ENCODE results near the gene CHAT. TPM values are rescaled to one million over a fixed set of nuclear protein-coding genes. Genes with fewer than 3 reads are reported as not detected.
A peak's percentile ranks its signal among the peaks of the same experiment; 100 is the strongest.

Gene CHAT
- not detected for polyA plus RNA-seq (2012; ENCODE audit: missing spikeins)

GRCh38 chr10:49613882-49614241, at the start of gene CHAT:
TSS of gene CHAT (plus strand) at chr10:49614037. CDS start at chr10:49614190, 153 bp downstream.
- TF ChIP-seq TAF1 (IDR thresholded peaks at IDR 0.05; ENCODE audit: borderline replicate concordance, low read depth, low read length) (no peak), POLR2AphosphoS5 (IDR thresholded peaks at IDR 0.05; ENCODE audit: low read depth, low read length) (no peak), POLR2A (IDR thresholded peaks at IDR 0.05; ENCODE audit: low read depth, low read length) (no peak)
- DNase-seq (ENCODE audit: insufficient read length), result no peak
- no peak for FAIRE-seq

- DNase-seq (ENCODE audit: insufficient read length) (no peak), FAIRE-seq (no peak)
- TF ChIP-seq TAF1 (IDR thresholded peaks at IDR 0.05; ENCODE audit: borderline replicate concordance, low read depth, low read length) (no peak), POLR2A (IDR thresholded peaks at IDR 0.05; ENCODE audit: low read depth, low read length) (no peak), POLR2AphosphoS5 (IDR thresholded peaks at IDR 0.05; ENCODE audit: low read depth, low read length) (no peak)
Measured at GRCh38 chr10:49564461-49565009, 49.3 kb upstream of the CHAT start.

- FAIRE-seq, result no peak
- no peak for DNase-seq (ENCODE audit: insufficient read length)
- TF ChIP-seq POLR2A (IDR thresholded peaks at IDR 0.05; ENCODE audit: low read depth, low read length) (no peak), TAF1 (IDR thresholded peaks at IDR 0.05; ENCODE audit: borderline replicate concordance, low read depth, low read length) (no peak), POLR2AphosphoS5 (IDR thresholded peaks at IDR 0.05; ENCODE audit: low read depth, low read length) (no peak)
Measured at GRCh38 chr10:49567810-49568209, 46.0 kb upstream of the CHAT start.

GRCh38 chr10:49568235-49568634, 45.6 kb upstream of the CHAT start:
- DNase-seq (ENCODE audit: insufficient read length) (no peak), FAIRE-seq (no peak)
- TF ChIP-seq POLR2A (IDR thresholded peaks at IDR 0.05; ENCODE audit: low read depth, low read length) (no peak), TAF1 (IDR thresholded peaks at IDR 0.05; ENCODE audit: borderline replicate concordance, low read depth, low read length) (no peak), POLR2AphosphoS5 (IDR thresholded peaks at IDR 0.05; ENCODE audit: low read depth, low read length) (no peak)

- FAIRE-seq, result no peak
Measured at GRCh38 chr10:49569031-49569631, 44.7 kb upstream of the CHAT start.

GRCh38 chr10:49571388-49571787, 42.4 kb upstream of the CHAT start:
- no peak for FAIRE-seq
- DNase-seq (ENCODE audit: insufficient read length), result no peak

More at GRCh38 chr10:49569031-49569631, 44.7 kb upstream of the CHAT start:
- TF ChIP-seq POLR2AphosphoS5 (IDR thresholded peaks at IDR 0.05; ENCODE audit: low read depth, low read length), result no peak
- no peak for TF ChIP-seq TAF1 (IDR thresholded peaks at IDR 0.05; ENCODE audit: borderline replicate concordance, low read depth, low read length)
- no peak for TF ChIP-seq POLR2A (IDR thresholded peaks at IDR 0.05; ENCODE audit: low read depth, low read length)
- no peak for DNase-seq (ENCODE audit: insufficient read length)

GRCh38 chr10:49572594-49573114, 41.2 kb upstream of the CHAT start:
- no peak for TF ChIP-seq POLR2AphosphoS5 (IDR thresholded peaks at IDR 0.05; ENCODE audit: low read depth, low read length)
- no peak for TF ChIP-seq POLR2A (IDR thresholded peaks at IDR 0.05; ENCODE audit: low read depth, low read length)
- TF ChIP-seq TAF1 (IDR thresholded peaks at IDR 0.05; ENCODE audit: borderline replicate concordance, low read depth, low read length), result no peak
- DNase-seq (ENCODE audit: insufficient read length), result no peak
- no peak for FAIRE-seq

More at GRCh38 chr10:49571388-49571787, 42.4 kb upstream of the CHAT start:
- TF ChIP-seq POLR2A (IDR thresholded peaks at IDR 0.05; ENCODE audit: low read depth, low read length) (no peak), POLR2AphosphoS5 (IDR thresholded peaks at IDR 0.05; ENCODE audit: low read depth, low read length) (no peak), TAF1 (IDR thresholded peaks at IDR 0.05; ENCODE audit: borderline replicate concordance, low read depth, low read length) (no peak)

GRCh38 chr10:49575489-49576072, 38.3 kb upstream of the CHAT start:
- TF ChIP-seq POLR2AphosphoS5 (IDR thresholded peaks at IDR 0.05; ENCODE audit: low read depth, low read length) (no peak), POLR2A (IDR thresholded peaks at IDR 0.05; ENCODE audit: low read depth, low read length) (no peak)
- FAIRE-seq, result peak; percentile 67
- DNase-seq (ENCODE audit: insufficient read length), result no peak

GRCh38 chr10:49577182-49577925, 36.5 kb upstream of the CHAT start:
- TF ChIP-seq POLR2A (IDR thresholded peaks at IDR 0.05; ENCODE audit: low read depth, low read length) (no peak), POLR2AphosphoS5 (IDR thresholded peaks at IDR 0.05; ENCODE audit: low read depth, low read length) (no peak), TAF1 (IDR thresholded peaks at IDR 0.05; ENCODE audit: borderline replicate concordance, low read depth, low read length) (no peak)
- FAIRE-seq (no peak), DNase-seq (ENCODE audit: insufficient read length) (no peak)

GRCh38 chr10:49578392-49578791, 35.4 kb upstream of the CHAT start:
- FAIRE-seq, result no peak
- TF ChIP-seq POLR2AphosphoS5 (IDR thresholded peaks at IDR 0.05; ENCODE audit: low read depth, low read length) (no peak), POLR2A (IDR thresholded peaks at IDR 0.05; ENCODE audit: low read depth, low read length) (no peak), TAF1 (IDR thresholded peaks at IDR 0.05; ENCODE audit: borderline replicate concordance, low read depth, low read length) (no peak)
- no peak for DNase-seq (ENCODE audit: insufficient read length)

GRCh38 chr10:49579621-49580020, 34.2 kb upstream of the CHAT start:
- DNase-seq (ENCODE audit: insufficient read length) (no peak), FAIRE-seq (no peak)
- TF ChIP-seq TAF1 (IDR thresholded peaks at IDR 0.05; ENCODE audit: borderline replicate concordance, low read depth, low read length) (no peak), POLR2A (IDR thresholded peaks at IDR 0.05; ENCODE audit: low read depth, low read length) (no peak), POLR2AphosphoS5 (IDR thresholded peaks at IDR 0.05; ENCODE audit: low read depth, low read length) (no peak)

All from GM12892 (cell line).